ENCODE results near the gene ARF6.

DNA sequence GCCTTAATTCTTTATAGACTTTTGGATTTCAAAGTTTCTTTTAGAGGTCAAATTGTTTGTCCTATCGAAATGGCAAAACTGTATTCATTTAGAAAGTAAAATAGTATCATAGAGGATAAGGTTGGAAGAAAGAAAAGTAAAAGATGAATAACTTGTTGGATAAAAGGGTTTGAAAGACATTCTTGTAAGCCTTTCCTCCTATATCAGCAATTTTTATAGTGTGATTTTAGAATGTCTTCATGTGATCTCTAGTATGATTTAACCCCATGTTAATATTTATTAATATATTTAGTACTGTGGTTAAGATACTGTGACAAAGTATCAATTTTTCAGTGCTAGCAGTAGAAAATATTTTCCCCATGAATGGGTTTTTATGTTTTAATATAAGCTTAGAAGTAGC, 4.5 kb downstream of the ARF6 start:
- TF ChIP-seq, protein P1, sequence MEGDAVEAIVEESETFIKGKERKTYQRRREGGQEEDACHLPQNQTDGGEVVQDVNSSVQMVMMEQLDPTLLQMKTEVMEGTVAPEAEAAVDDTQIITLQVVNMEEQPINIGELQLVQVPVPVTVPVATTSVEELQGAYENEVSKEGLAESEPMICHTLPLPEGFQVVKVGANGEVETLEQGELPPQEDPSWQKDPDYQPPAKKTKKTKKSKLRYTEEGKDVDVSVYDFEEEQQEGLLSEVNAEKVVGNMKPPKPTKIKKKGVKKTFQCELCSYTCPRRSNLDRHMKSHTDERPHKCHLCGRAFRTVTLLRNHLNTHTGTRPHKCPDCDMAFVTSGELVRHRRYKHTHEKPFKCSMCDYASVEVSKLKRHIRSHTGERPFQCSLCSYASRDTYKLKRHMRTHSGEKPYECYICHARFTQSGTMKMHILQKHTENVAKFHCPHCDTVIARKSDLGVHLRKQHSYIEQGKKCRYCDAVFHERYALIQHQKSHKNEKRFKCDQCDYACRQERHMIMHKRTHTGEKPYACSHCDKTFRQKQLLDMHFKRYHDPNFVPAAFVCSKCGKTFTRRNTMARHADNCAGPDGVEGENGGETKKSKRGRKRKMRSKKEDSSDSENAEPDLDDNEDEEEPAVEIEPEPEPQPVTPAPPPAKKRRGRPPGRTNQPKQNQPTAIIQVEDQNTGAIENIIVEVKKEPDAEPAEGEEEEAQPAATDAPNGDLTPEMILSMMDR (IDR thresholded peaks at IDR 0.05) = no peak
- TF ChIP-seq EP300 (IDR thresholded peaks at IDR 0.05; ENCODE audit: borderline replicate concordance in 1 of 2, low read depth in 1 of 2, low read length in 1 of 2) (no peak), TCF12 (IDR thresholded peaks at IDR 0.05) (no peak), YY1 (IDR thresholded peaks at IDR 0.05; ENCODE audit: low read depth) (no peak), NFIC (IDR thresholded peaks at IDR 0.05; ENCODE audit: borderline replicate concordance) (no peak), GABPA (IDR thresholded peaks at IDR 0.05; ENCODE audit: low read depth) (no peak), NRF1 (IDR thresholded peaks at IDR 0.05; ENCODE audit: low read depth, low read length) (no peak), SIN3A (IDR thresholded peaks at IDR 0.05; ENCODE audit: borderline replicate concordance, low read depth, low read length) (no peak), POLR2AphosphoS5 (IDR thresholded peaks at IDR 0.05; ENCODE audit: low read depth, low read length) (no peak)
